ENCODE data around the gene TSR1.

The TSR1 gene

DNA sequence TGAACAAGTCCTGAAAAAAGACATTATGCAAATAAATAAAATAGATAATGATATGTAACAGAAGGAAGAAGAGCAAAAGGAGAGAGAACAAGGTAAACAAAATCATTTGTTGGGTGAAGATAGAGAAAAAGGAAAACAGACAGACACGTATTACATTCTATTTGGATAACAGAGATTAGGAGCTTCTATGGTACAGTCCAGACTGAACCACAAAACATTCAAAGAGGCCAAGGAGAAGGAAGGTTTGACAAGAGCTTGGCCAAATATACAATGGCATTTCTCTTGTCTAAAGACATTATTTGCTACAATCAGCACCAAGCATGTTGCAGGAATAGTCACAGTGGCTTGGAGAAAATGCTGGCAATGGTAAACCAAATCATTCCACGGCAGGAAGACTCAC, 61.8 kb downstream of the TSR1 start:
- Histone ChIP-seq H3K79me2 (peaks cover 3% of the 10 kb centered on the region), H3K4me1 (peaks cover 2% of the 10 kb centered on the region), H3K4me3 (ENCODE audit: low read depth, low read length) (no peak overlapping the region), H2AFZ (no peak overlapping the region), H3K9ac (no peak overlapping the region), H3K4me2 (ENCODE audit: low read length) (no peak overlapping the region), H3K9me3 (ENCODE audit: control insufficient read depth, low read length) (no peaks in the 10 kb centered on the region), H3K27ac (no peak overlapping the region), H3K27me3 (ENCODE audit: control insufficient read depth, insufficient read depth, low read length) (no peaks in the 10 kb centered on the region), H3K36me3 (ENCODE audit: control insufficient read depth, insufficient read depth, low read length) (no peaks in the 10 kb centered on the region)
- TF ChIP-seq, protein P1, sequence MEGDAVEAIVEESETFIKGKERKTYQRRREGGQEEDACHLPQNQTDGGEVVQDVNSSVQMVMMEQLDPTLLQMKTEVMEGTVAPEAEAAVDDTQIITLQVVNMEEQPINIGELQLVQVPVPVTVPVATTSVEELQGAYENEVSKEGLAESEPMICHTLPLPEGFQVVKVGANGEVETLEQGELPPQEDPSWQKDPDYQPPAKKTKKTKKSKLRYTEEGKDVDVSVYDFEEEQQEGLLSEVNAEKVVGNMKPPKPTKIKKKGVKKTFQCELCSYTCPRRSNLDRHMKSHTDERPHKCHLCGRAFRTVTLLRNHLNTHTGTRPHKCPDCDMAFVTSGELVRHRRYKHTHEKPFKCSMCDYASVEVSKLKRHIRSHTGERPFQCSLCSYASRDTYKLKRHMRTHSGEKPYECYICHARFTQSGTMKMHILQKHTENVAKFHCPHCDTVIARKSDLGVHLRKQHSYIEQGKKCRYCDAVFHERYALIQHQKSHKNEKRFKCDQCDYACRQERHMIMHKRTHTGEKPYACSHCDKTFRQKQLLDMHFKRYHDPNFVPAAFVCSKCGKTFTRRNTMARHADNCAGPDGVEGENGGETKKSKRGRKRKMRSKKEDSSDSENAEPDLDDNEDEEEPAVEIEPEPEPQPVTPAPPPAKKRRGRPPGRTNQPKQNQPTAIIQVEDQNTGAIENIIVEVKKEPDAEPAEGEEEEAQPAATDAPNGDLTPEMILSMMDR (IDR thresholded peaks at IDR 0.05): no peak
